ENCODE results near the gene PLA2G4D. TPM values are rescaled to one million over a fixed set of nuclear protein-coding genes. Genes with fewer than 3 reads are reported as not detected.

Gene PLA2G4D
- total and polyA plus RNA-seq, 10 of the 15 experiments (the other 5 are each of a cell fraction or from before 2014, with no cell fraction given) = 0.03 TPM; not detected in 9

GRCh38 chr15:42136513-42136912 lies 42.2 kb upstream of the PLA2G4D start:
- Histone ChIP-seq H2AFZ (ENCODE audit: control insufficient read depth, low read depth, low read length) (no peak overlapping the region), H3K9me3 (replicated peaks; ENCODE audit: control insufficient read depth, insufficient read depth, low read length) (no peaks in the 10 kb centered on the region), H3K4me3 (no peak overlapping the region), H3K4me2 (ENCODE audit: control insufficient read depth, insufficient read depth) (no peak overlapping the region), H3K36me3 (ENCODE audit: control insufficient read depth in 2 of 2, insufficient read depth in 2 of 2, low read length in 1 of 2) (no peaks in the 10 kb centered on the region), H3K4me1 (ENCODE audit: control insufficient read depth, insufficient read depth, low read length) (no peaks in the 10 kb centered on the region), H3K9ac (ENCODE audit: control insufficient read depth, insufficient read depth, low read length) (no peak overlapping the region), H3K27me3 (replicated peaks in 1 of 2; ENCODE audit: control insufficient read depth in 2 of 2, insufficient read depth in 2 of 2, low read length in 1 of 2) (no peaks in the 10 kb centered on the region; a peak in 1 of 4 replicates), H3K27ac (ENCODE audit: control insufficient read depth, insufficient read depth) (no peak overlapping the region), H3K79me2 (ENCODE audit: control insufficient read depth, insufficient read depth, low read length) (no peaks in the 10 kb centered on the region), H4K20me1 (ENCODE audit: control insufficient read depth, insufficient read depth) (no peaks in the 10 kb centered on the region)
- ChIA-PET POLR2A (no interaction called here), SMC1A (ENCODE audit: uncharacterized antibody, unreplicated experiment) (no interaction called here), RAD21 (ENCODE audit: unreplicated experiment) (no interaction called here), CTCF (interaction anchor here (1.2 to 2.6 kb wide), 2 partner anchors 17 to 70 kb away, joined by 3 to 7 read pairs; no protein-coding TSS in a partner anchor)
- no TSS peak for BruUV-seq (replicated peaks)
- FAIRE-seq (no peak), ATAC-seq (no peak), DNase-seq (ENCODE audit: low read depth, low spot score) (no peak)
- TF ChIP-seq BHLHE40 (IDR thresholded peaks at IDR 0.05; ENCODE audit: borderline replicate concordance in 1 of 2, low read depth in 2 of 2, low read length in 1 of 2) = no peak
- TF ChIP-seq SREBF1 (IDR thresholded peaks at IDR 0.05; ENCODE audit: low read length) = no peak
- no peak for TF ChIP-seq FOXK2 (IDR thresholded peaks at IDR 0.05)
- TF ChIP-seq LARP7 (IDR thresholded peaks at IDR 0.05) = no peak
- TF ChIP-seq, protein P1, sequence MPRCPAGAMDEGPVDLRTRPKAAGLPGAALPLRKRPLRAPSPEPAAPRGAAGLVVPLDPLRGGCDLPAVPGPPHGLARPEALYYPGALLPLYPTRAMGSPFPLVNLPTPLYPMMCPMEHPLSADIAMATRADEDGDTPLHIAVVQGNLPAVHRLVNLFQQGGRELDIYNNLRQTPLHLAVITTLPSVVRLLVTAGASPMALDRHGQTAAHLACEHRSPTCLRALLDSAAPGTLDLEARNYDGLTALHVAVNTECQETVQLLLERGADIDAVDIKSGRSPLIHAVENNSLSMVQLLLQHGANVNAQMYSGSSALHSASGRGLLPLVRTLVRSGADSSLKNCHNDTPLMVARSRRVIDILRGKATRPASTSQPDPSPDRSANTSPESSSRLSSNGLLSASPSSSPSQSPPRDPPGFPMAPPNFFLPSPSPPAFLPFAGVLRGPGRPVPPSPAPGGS (IDR thresholded peaks at IDR 0.05; ENCODE audit: borderline replicate concordance, insufficient read depth, low read depth, low read length, poor library complexity, severe bottlenecking) = peak; percentile 56
- intact Hi-C loops (cut with micrococcal nuclease; ENCODE audit: unreplicated experiment) = no loop called here
- 66% methylated on average over 11 of the region's 11 CpGs for WGBS (ENCODE audit: insufficient coverage, insufficient replicate concordance, low lambda C conversion rate, missing lambda C conversion rate)
- in situ Hi-C loops (cut with MboI) = no loop called here

- CTCF ChIA-PET = interaction anchor here (0.7 to 4.1 kb wide), 12 partner anchors 14 to 146 kb away, joined by 3 to 16 read pairs (median 4); no protein-coding TSS in a partner anchor
- in situ Hi-C loops (cut with MboI) = no loop called here
- TF ChIP-seq SREBF2 (IDR thresholded peaks at IDR 0.05; ENCODE audit: low read length) = no peak
- TF ChIP-seq FOXM1 (IDR thresholded peaks at IDR 0.05; ENCODE audit: low read depth, low read length) = no peak
- no peak for TF ChIP-seq ETV6 (conservative IDR thresholded peaks at IDR 0.05 in 1 of 2, IDR thresholded peaks at IDR 0.05 in 1 of 2; ENCODE audit: borderline replicate concordance in 1 of 2, low read depth in 1 of 2)
- TF ChIP-seq NFIC (IDR thresholded peaks at IDR 0.05; ENCODE audit: low read depth, low read length) = no peak
- no peak for TF ChIP-seq EP300 (IDR thresholded peaks at IDR 0.05; ENCODE audit: borderline replicate concordance in 1 of 2, control insufficient read depth in 1 of 2, low read depth in 2 of 2, low read length in 2 of 2)
- no peak for TF ChIP-seq IKZF1 (conservative IDR thresholded peaks at IDR 0.05)
- no peak for TF ChIP-seq SUZ12 (IDR thresholded peaks at IDR 0.05; ENCODE audit: unreplicated experiment)
- TF ChIP-seq SMAD1 (IDR thresholded peaks at IDR 0.05; ENCODE audit: low read depth, partially characterized antibody) = no peak
- TF ChIP-seq NFYA (IDR thresholded peaks at IDR 0.05; ENCODE audit: borderline replicate concordance, low read depth, low read length) = no peak
Observed at GRCh38 chr15:42135351-42135750, 41.0 kb upstream of the PLA2G4D start.

More at GRCh38 chr15:42135351-42135750, 41.0 kb upstream of the PLA2G4D start:
- BruUV-seq (replicated peaks) = no TSS peak
- ATAC-seq (no peak), FAIRE-seq (peak; percentile 61), DNase-seq (ENCODE audit: low read depth, low spot score) (no peak)
- ChIA-PET RAD21 (ENCODE audit: unreplicated experiment) (interaction anchor here (0.6 kb wide), 1 partner anchor 198 kb away, joined by 3 read pairs; no protein-coding TSS in a partner anchor), POLR2A (interaction anchor here (0.6 kb wide), 1 partner anchor 367 kb away, joined by 6 read pairs; no protein-coding TSS in a partner anchor), SMC1A (ENCODE audit: uncharacterized antibody, unreplicated experiment) (interaction anchor here (1.3 kb wide), 2 partner anchors 18 to 241 kb away, joined by 3 to 4 read pairs; no protein-coding TSS in a partner anchor)
- Histone ChIP-seq H3K4me2 (ENCODE audit: control insufficient read depth, insufficient read depth) (no peak overlapping the region), H4K20me1 (ENCODE audit: control insufficient read depth, insufficient read depth) (no peaks in the 10 kb centered on the region), H3K9me3 (replicated peaks; ENCODE audit: control insufficient read depth, insufficient read depth, low read length) (no peaks in the 10 kb centered on the region), H3K36me3 (ENCODE audit: control insufficient read depth in 2 of 2, insufficient read depth in 2 of 2, low read length in 1 of 2) (no peaks in the 10 kb centered on the region), H2AFZ (ENCODE audit: control insufficient read depth, low read depth, low read length) (no peak overlapping the region), H3K4me1 (ENCODE audit: control insufficient read depth, insufficient read depth, low read length) (no peaks in the 10 kb centered on the region), H3K27ac (ENCODE audit: control insufficient read depth, insufficient read depth) (no peak overlapping the region), H3K9ac (ENCODE audit: control insufficient read depth, insufficient read depth, low read length) (no peak overlapping the region), H3K79me2 (ENCODE audit: control insufficient read depth, insufficient read depth, low read length) (no peaks in the 10 kb centered on the region), H3K4me3 (no peak overlapping the region), H3K27me3 (replicated peaks in 1 of 2; ENCODE audit: control insufficient read depth in 2 of 2, insufficient read depth in 2 of 2, low read length in 1 of 2) (no peaks in the 10 kb centered on the region; a peak in 1 of 4 replicates)
- intact Hi-C loops (cut with micrococcal nuclease; ENCODE audit: unreplicated experiment) = loop anchor here (2.0 kb wide), 1 partner anchor 147 kb away; no protein-coding TSS in a partner anchor
- whole genome bisulfite sequencing (ENCODE audit: insufficient coverage, insufficient replicate concordance, low lambda C conversion rate, missing lambda C conversion rate) = 39% methylated on average over 1 of the region's 1 CpG

All from GM12878 (cell line).